Testis (tissue), 2 donors: Measurements from ENCODE around the gene MLLT10.

ENCODE experiments used
- CTCF ChIP-seq, 3 experiments: fragments of 450-650 bp in 2 of 3; fragments of 200-600 bp in 1 of 3; sonication (generic) in 1 of 3; IDR thresholded peaks; one replicate each; pipeline ENCODE4 v1.5.1; 2016 to 2019; ENCODE audit warnings: antibody characterized with exemption in 3 of 3, mild to moderate bottlenecking in 2 of 3, moderate library complexity in 1 of 3
- POLR2A ChIP-seq: fragments of 450-650 bp; IDR thresholded peaks from one replicate; pipeline ENCODE4 v1.6.1; 2017; ENCODE audit warnings: antibody characterized with exemption, mild to moderate bottlenecking, moderate library complexity

GRCh38 chr10:21724020-21724589, 190.1 kb downstream of the MLLT10 start:
- TF ChIP-seq CTCF (IDR thresholded peaks at IDR 0.05): no peak
- no peak for TF ChIP-seq POLR2A
